Right lobe of liver (tissue), 5 donors: ENCODE data around the gene FGA. TPM values are rescaled to one million over a fixed set of nuclear protein-coding genes. Genes with fewer than 3 reads are reported as not detected.

Source experiments
- small RNA-seq, 2 experiments: library from RNA; depleted of rRNA; stranded (forward); fragments of <200 nt; gene quantifications; one replicate each; pipeline ENCODE3, GENCODE V24; 2016
- total RNA-seq, 6 experiments: library from RNA; depleted of rRNA in 2 of 6; stranded (reverse); fragments of >200 nt in 2 of 6; fragmentation: NEBNext Ultra II Directional in 3 of 6; extraction: Animal tissue kit (Norgen Biotek cat#: 25700) in 3 of 6; gene quantifications; one replicate each; pipeline versions ENCODE4 v1.1.0 to v1.2.4, GENCODE V29; 2016 to 2023
- donor health status: DM: no; HTN: no; CAD: no.
- donor health status: DM: no; HTN: no; CAD: no.
- donor health status: DM: no; HTN: yes; CAD: no.
- donor health status: DM: no; HTN: yes; CAD: no.

The FGA gene
- total RNA-seq, 6 experiments from 2014 or later = 8,384 to 20,319 (median 15,496) TPM

Small RNA genes lying within 50 kb of the gene (small RNA-seq; reads per million reads assigned to genes)
- 0 reads per million in 2 experiments for gene RNU6-1285P

Other genes with a start within 250 kb of the FGA start
- gene DCHS2, start 98.9 kb downstream of the FGA start, total RNA-seq = under 1 TPM in 5 of 6 experiments, not detected in 1; 0.07 to 0.37 (median 0.12) TPM
- 10 to 100 TPM; 33.1 to 55.8 (median 39.2) TPM for gene PLRG1, start 40.3 kb downstream of the FGA start, total RNA-seq
- over 10,000 TPM in 5 of 6 experiments, 1,000 to 10,000 TPM in 1; 6,080 to 16,362 (median 11,864) TPM for gene FGB, start 27.7 kb downstream of the FGA start, total RNA-seq
- gene FGG, start 21.9 kb upstream of the FGA start, total RNA-seq = over 10,000 TPM in 4 of 6 experiments, 1,000 to 10,000 TPM in 2; 5,578 to 14,578 (median 13,052) TPM
- 1 to 10 TPM in 3 of 6 experiments, under 1 TPM in 3; 0.70 to 4.9 (median 1.5) TPM for gene LRAT, start 153.3 kb upstream of the FGA start, total RNA-seq
- under 1 TPM in 2 of 6 experiments, not detected in 4; 0.11 to 0.15 TPM for gene RBM46, start 190.5 kb upstream of the FGA start, total RNA-seq